Neural cell (in vitro differentiated cells): ENCODE results near the gene UQCRH. TPM values are rescaled to one million over a fixed set of nuclear protein-coding genes. Genes with fewer than 3 reads are reported as not detected.

Experiments
- H2AFZ ChIP-seq: fragments of 200-600, 300-800 bp; sonication (generic), shearing (Covaris generic); 2 replicates; pipeline ENCODE4 v1.6.0; 2014; ENCODE audit warnings: low read depth, mild to moderate bottlenecking, antibody characterized with exemption, low read length, moderate library complexity
- H3F3A ChIP-seq: fragments of 200-600 bp; shearing (Covaris generic); 2 replicates; pipeline ENCODE4 v1.6.1; 2016; ENCODE audit warnings: mild to moderate bottlenecking, moderate library complexity, mixed read lengths, antibody characterized with exemption, low read length; ENCODE audit not compliant: insufficient read depth, poor library complexity, severe bottlenecking
- H3K27ac ChIP-seq: fragments of 200-600, 300-800 bp; sonication (generic), shearing (Covaris generic); 2 replicates; pipeline ENCODE4 v1.5.1; 2014; ENCODE audit warnings: mild to moderate bottlenecking, low read length, moderate library complexity
- H3K27me3 ChIP-seq: fragments of 300-800, 200-600 bp; sonication (generic), shearing (Covaris generic); 2 replicates; pipeline ENCODE4 v1.6.0; 2014; ENCODE audit warnings: mild to moderate bottlenecking, low read depth, low read length, moderate library complexity; ENCODE audit not compliant: insufficient read depth
- H3K36me3 ChIP-seq: fragments of 300-800, 200-600 bp; sonication (generic), shearing (Covaris generic); 2 replicates; pipeline ENCODE4 v1.5.1; 2014; ENCODE audit warnings: mild to moderate bottlenecking, antibody characterized with exemption, low read length, moderate library complexity; ENCODE audit not compliant: insufficient read depth
- H3K4me2 ChIP-seq: fragments of 300-800, 200-600 bp; sonication (generic), shearing (Covaris generic); 2 replicates; pipeline ENCODE4 v1.6.0; 2014; ENCODE audit warnings: mild to moderate bottlenecking, low read length
- H3K4me3 ChIP-seq: fragments of 300-800, 200-600 bp; sonication (generic), shearing (Covaris generic); 2 replicates; pipeline ENCODE4 v1.5.1; 2014; ENCODE audit warnings: mild to moderate bottlenecking, low read length, moderate library complexity
- H3K79me2 ChIP-seq: fragments of 200-600 bp; shearing (Covaris generic); replicated peaks from 2 replicates; pipeline ENCODE4 v1.6.0; 2014; ENCODE audit warnings: mild to moderate bottlenecking, low read length, moderate library complexity; ENCODE audit not compliant: insufficient read depth
- H3K9ac ChIP-seq: fragments of 300-800, 200-600 bp; sonication (generic), shearing (Covaris generic); 2 replicates; pipeline ENCODE4 v1.6.1; 2016; ENCODE audit warnings: mild to moderate bottlenecking, low read length, mixed read lengths
- H3K9me2 ChIP-seq: fragments of 200-600 bp; shearing (Covaris generic); 2 replicates; pipeline ENCODE4 v1.6.1; 2016; ENCODE audit warnings: mild to moderate bottlenecking, low read length, mixed read lengths; ENCODE audit not compliant: insufficient read depth
- H3K9me3 ChIP-seq: fragments of 200-600, 300-800 bp; sonication (generic), shearing (Covaris generic); 2 replicates; pipeline ENCODE4 v1.6.1; 2016; ENCODE audit warnings: mild to moderate bottlenecking, mixed run types, low read length, moderate library complexity, mixed read lengths
- H4K20me1 ChIP-seq: fragments of 200-600 bp; shearing (Covaris generic); 2 replicates; pipeline ENCODE4 v1.6.1; 2016; ENCODE audit warnings: mild to moderate bottlenecking, mixed run types; ENCODE audit not compliant: insufficient read depth
- CTCF ChIP-seq: fragments of 450-650 bp; IDR thresholded peaks from 2 replicates; pipeline ENCODE4 v1.5.1; 2014; ENCODE audit warnings: antibody characterized with exemption, mild to moderate bottlenecking, moderate library complexity; ENCODE audit not compliant: poor library complexity, severe bottlenecking
- EP300 ChIP-seq: fragments of 450-650 bp; conservative IDR thresholded peaks from 2 replicates; pipeline ENCODE4 v1.6.1; 2014; ENCODE audit warnings: antibody characterized with exemption, mild to moderate bottlenecking, moderate library complexity; ENCODE audit not compliant: poor library complexity, severe bottlenecking
- EZH2 ChIP-seq: fragments of 200-600, 300-800 bp; shearing (Covaris generic), sonication (generic); IDR thresholded peaks from 2 replicates; pipeline ENCODE4 v1.6.1; 2014; ENCODE audit warnings: antibody characterized with exemption, low read length, borderline replicate concordance, mild to moderate bottlenecking; ENCODE audit not compliant: insufficient read depth, poor library complexity, severe bottlenecking
- MXI1 ChIP-seq: fragments of 450-650 bp; conservative IDR thresholded peaks from 2 replicates; pipeline ENCODE4 v1.6.1; 2014; ENCODE audit warnings: antibody characterized with exemption, mild to moderate bottlenecking; ENCODE audit not compliant: poor library complexity, severe bottlenecking
- POLR2AphosphoS5 ChIP-seq: IDR thresholded peaks from 2 replicates; pipeline ENCODE4 v1.6.1; 2012
- RAD21 ChIP-seq: fragments of 450-650 bp; conservative IDR thresholded peaks from 2 replicates; pipeline ENCODE4 v1.6.1; 2014; ENCODE audit warnings: antibody characterized with exemption, mild to moderate bottlenecking, moderate library complexity
- REST ChIP-seq: IDR thresholded peaks from 2 replicates; pipeline ENCODE4 v1.6.1; 2012; ENCODE audit warnings: borderline replicate concordance
- SMC3 ChIP-seq: fragments of 450-650 bp; conservative IDR thresholded peaks from 2 replicates; pipeline ENCODE4 v1.6.1; 2014; ENCODE audit warnings: antibody characterized with exemption, mild to moderate bottlenecking, moderate library complexity; ENCODE audit not compliant: poor library complexity
- TAF1 ChIP-seq: IDR thresholded peaks from 2 replicates; pipeline ENCODE4 v1.6.1; 2012; ENCODE audit warnings: low read depth
- polyA plus RNA-seq: library from polyadenylated mRNA; depleted of rRNA; stranded (reverse); fragments of >200 nt; gene quantifications from 2 replicates; pipeline ENCODE4 v1.2.3, GENCODE V29; 2014

The UQCRH gene
- polyA plus RNA-seq, 1 donor from 2014 or later, result 1,272 TPM

- Histone ChIP-seq H2AFZ (peak overlapping the region; percentile 30), H3K9me3 (no peaks in the 10 kb centered on the region), H3K4me2 (peak overlapping the region; percentile 51), H3K9me2 (no peaks in the 10 kb centered on the region), H3K79me2 (peaks cover 77% of the 10 kb centered on the region), H3K4me3 (peak overlapping the region; percentile 99), H3K27ac (peak overlapping the region; percentile 93), H4K20me1 (no peaks in the 10 kb centered on the region), H3K9ac (peak overlapping the region; percentile 99), H3F3A (no peaks in the 10 kb centered on the region), H3K36me3 (no peaks in the 10 kb centered on the region), H3K27me3 (no peaks in the 10 kb centered on the region)
- TF ChIP-seq EP300, result no peak
- TF ChIP-seq EZH2, result no peak
- TF ChIP-seq MXI1, result no peak
- TF ChIP-seq REST, result no peak
- no peak for TF ChIP-seq RAD21
- no peak for TF ChIP-seq CTCF
- no peak for TF ChIP-seq POLR2AphosphoS5
- no peak for TF ChIP-seq TAF1
- TF ChIP-seq SMC3, result peak; percentile 12
These were observed 401 bp downstream of the UQCRH start for GRCh38 chr1:46303872-46304326.

GRCh38 chr1:46306159-46306530 is 2.6 kb downstream of the UQCRH start:
- H3K27me3 ChIP-seq, result no peaks in the 10 kb centered on the region
- H3K79me2 ChIP-seq, result peaks cover 54% of the 10 kb centered on the region
- H3K4me2 ChIP-seq, result no peak overlapping the region
- H3F3A ChIP-seq, result no peaks in the 10 kb centered on the region
- no peak overlapping the region for H3K27ac ChIP-seq
- TF ChIP-seq MXI1 (no peak), EZH2 (no peak), REST (no peak), SMC3 (no peak), RAD21 (no peak), TAF1 (no peak), POLR2AphosphoS5 (no peak), CTCF (no peak), EP300 (no peak)
- H3K36me3 ChIP-seq, result no peaks in the 10 kb centered on the region
- no peaks in the 10 kb centered on the region for H4K20me1 ChIP-seq
- H2AFZ ChIP-seq, result no peak overlapping the region
- no peaks in the 10 kb centered on the region for H3K9me3 ChIP-seq
- no peak overlapping the region for H3K4me3 ChIP-seq
- H3K9me2 ChIP-seq, result no peaks in the 10 kb centered on the region
- H3K9ac ChIP-seq, result no peak overlapping the region
